H1 (cell line): ENCODE data around the gene PRDM4.

Experiments
- ASH2L ChIP-seq: fragments of 200-600, 300-600 bp; sonication (generic); IDR thresholded peaks from one replicate; pipeline ENCODE4 v1.7.1; 2017; ENCODE audit warnings: low read length
- CTCF ChIP-seq, 3 experiments: IDR thresholded peaks; 1 replicate in 2 of 3; 2 replicates in 1 of 3; pipeline versions ENCODE4 v1.5.1 to v1.6.1; 2011; ENCODE audit warnings: low read length in 3 of 3, mild to moderate bottlenecking in 3 of 3, inconsistent platforms in 2 of 3, low read depth in 1 of 3, moderate library complexity in 1 of 3; ENCODE audit not compliant: insufficient read depth in 1 of 3; ENCODE audit errors: control extremely low read depth in 1 of 3
- POLR2A ChIP-seq, 2 experiments: IDR thresholded peaks; 1 replicate in 1 of 2; 2 replicates in 1 of 2; pipeline ENCODE4 v1.6.1; 2011; ENCODE audit warnings: low read depth in 2 of 2, low read length in 2 of 2, mild to moderate bottlenecking in 2 of 2; ENCODE audit errors: control extremely low read depth in 1 of 2
- RAD21 ChIP-seq, 2 experiments: IDR thresholded peaks in 1 of 2; conservative IDR thresholded peaks in 1 of 2; 2 replicates each; pipeline ENCODE4 v1.6.1; 2011; ENCODE audit warnings: low read depth in 2 of 2, low read length in 2 of 2, improper control_type of control experiment in 1 of 2, inconsistent platforms in 1 of 2, mild to moderate bottlenecking in 1 of 2, moderate library complexity in 1 of 2
- RNF2 ChIP-seq: fragments of 200-900, 300-1000 bp; sonication (generic); IDR thresholded peaks from 2 replicates; pipeline ENCODE4 v1.7.1; 2016; ENCODE audit warnings: borderline replicate concordance, low read depth, mild to moderate bottlenecking, antibody characterized with exemption, low read length; ENCODE audit not compliant: poor library complexity, severe bottlenecking; ENCODE audit errors: missing control alignments

GRCh38 chr12:107702106-107702505, 58.8 kb downstream of the PRDM4 start:
- TF ChIP-seq POLR2A (IDR thresholded peaks at IDR 0.05; ENCODE audit: control extremely low read depth in 1 of 2, low read depth in 2 of 2, low read length in 2 of 2) (no peak), RAD21 (IDR thresholded peaks at IDR 0.05 in 1 of 2, conservative IDR thresholded peaks at IDR 0.05 in 1 of 2; ENCODE audit: low read depth in 2 of 2, low read length in 2 of 2) (no peak), ASH2L (no peak), CTCF (IDR thresholded peaks at IDR 0.05; ENCODE audit: control extremely low read depth in 1 of 3, insufficient read depth in 1 of 3, low read depth in 1 of 3, low read length in 3 of 3) (no peak), RNF2 (no peak)
